GM19099 (cell line): ENCODE results near the gene AMOT.

Experiments used
- POLR2A ChIP-seq: IDR thresholded peaks from 3 replicates; pipeline ENCODE4 v1.6.1; 2011; ENCODE audit warnings: low read depth; ENCODE audit not compliant: insufficient read length; ENCODE audit errors: extremely low read depth

The AMOT gene

GRCh38 chrX:112738347-112739033, 102.1 kb downstream of the AMOT start:
- TF ChIP-seq POLR2A: no peak

- no peak for TF ChIP-seq POLR2A
These were observed 104.3 kb downstream of the AMOT start for GRCh38 chrX:112736310-112736709.

GRCh38 chrX:112735147-112735546, 105.5 kb downstream of the AMOT start:
- TF ChIP-seq POLR2A: no peak

- TF ChIP-seq POLR2A: no peak
These were observed 106.3 kb downstream of the AMOT start for GRCh38 chrX:112734290-112734689.

GRCh38 chrX:112731793-112732192, 108.8 kb downstream of the AMOT start:
- TF ChIP-seq POLR2A: no peak
